DOHH2 (cell line): ENCODE data around the gene NPAS3.

Source experiments
- H3F3A ChIP-seq: fragments of 200-600 bp; sonication (generic), shearing (Covaris generic); 2 replicates; pipeline ENCODE4 v1.6.0; 2016; ENCODE audit warnings: antibody characterized with exemption, mild to moderate bottlenecking; ENCODE audit not compliant: control insufficient read depth, insufficient read depth
- H3K27ac ChIP-seq: fragments of 200-600 bp; sonication (generic); 2 replicates; pipeline ENCODE4 v1.5.1; 2014; ENCODE audit warnings: low read depth, mild to moderate bottlenecking, low read length, moderate library complexity
- H3K27me3 ChIP-seq: fragments of 200-600 bp; sonication (generic); 2 replicates; pipeline ENCODE4 v1.6.1; 2014; ENCODE audit warnings: mild to moderate bottlenecking, low read length, mixed read lengths; ENCODE audit not compliant: control insufficient read depth
- H3K36me3 ChIP-seq: fragments of 200-600 bp; sonication (generic); 2 replicates; pipeline ENCODE4 v1.6.1; 2014; ENCODE audit warnings: mild to moderate bottlenecking, low read length, moderate library complexity, mixed read lengths; ENCODE audit not compliant: control insufficient read depth
- H3K4me1 ChIP-seq: fragments of 200-600 bp; sonication (generic); 2 replicates; pipeline ENCODE4 v1.6.1; 2014; ENCODE audit warnings: mild to moderate bottlenecking, low read length, mixed read lengths; ENCODE audit not compliant: control insufficient read depth
- H3K4me2 ChIP-seq: fragments of 200-600 bp; sonication (generic); 2 replicates; pipeline ENCODE4 v1.6.0; 2014; ENCODE audit warnings: mild to moderate bottlenecking, low read length, moderate library complexity
- H3K4me3 ChIP-seq: fragments of 200-600 bp; sonication (generic); 2 replicates; pipeline ENCODE4 v1.5.1; 2014; ENCODE audit warnings: mild to moderate bottlenecking, low read length, mixed read lengths
- H3K79me2 ChIP-seq: fragments of 200-600 bp; sonication (generic); 2 replicates; pipeline ENCODE4 v1.6.1; 2014; ENCODE audit warnings: mild to moderate bottlenecking, low read length, mixed read lengths; ENCODE audit not compliant: control insufficient read depth
- H3K9me2 ChIP-seq: fragments of 200-600 bp; sonication (generic); replicated peaks from 2 replicates; pipeline ENCODE4 v1.6.1; 2014; ENCODE audit warnings: mild to moderate bottlenecking, low read length, mixed read lengths; ENCODE audit not compliant: control insufficient read depth
- H3K9me3 ChIP-seq: fragments of 200-600 bp; sonication (generic); 2 replicates; pipeline ENCODE4 v1.6.1; 2014; ENCODE audit warnings: antibody characterized with exemption, low read length, mixed read lengths; ENCODE audit not compliant: control insufficient read depth, insufficient read depth
- H4K20me1 ChIP-seq: fragments of 200-600 bp; sonication (generic); 2 replicates; pipeline ENCODE4 v1.6.0; 2014; ENCODE audit warnings: low read depth, mild to moderate bottlenecking, antibody characterized with exemption, low read length, moderate library complexity; ENCODE audit not compliant: control insufficient read depth, insufficient read depth
- CTCF ChIP-seq: fragments of 200-600 bp; sonication (generic); IDR thresholded peaks from one replicate; pipeline ENCODE4 v1.5.1; 2014; ENCODE audit warnings: antibody characterized with exemption, mild to moderate bottlenecking, low read depth, low read length; ENCODE audit not compliant: poor library complexity, severe bottlenecking
- EZH2phosphoT487 ChIP-seq: fragments of 200-600 bp; sonication (generic); IDR thresholded peaks from 2 replicates; pipeline ENCODE4 v1.6.1; 2017; ENCODE audit warnings: borderline replicate concordance, mild to moderate bottlenecking, antibody characterized with exemption, low read length, moderate library complexity, mixed read lengths

NPAS3 gene

GRCh38 chr14:33110737-33111443, 172.2 kb downstream of the NPAS3 start:
- Histone ChIP-seq H4K20me1 (no peaks in the 10 kb centered on the region), H3F3A (no peaks in the 10 kb centered on the region), H3K27me3 (no peaks in the 10 kb centered on the region), H3K9me3 (no peaks in the 10 kb centered on the region), H3K4me2 (no peak overlapping the region), H3K4me3 (no peak overlapping the region), H3K79me2 (no peaks in the 10 kb centered on the region), H3K36me3 (no peaks in the 10 kb centered on the region), H3K27ac (no peak overlapping the region), H3K9me2 (no peaks in the 10 kb centered on the region), H3K4me1 (no peaks in the 10 kb centered on the region)
- TF ChIP-seq CTCF (no peak), EZH2phosphoT487 (no peak)

GRCh38 chr14:33114331-33114730, 175.7 kb downstream of the NPAS3 start:
- H3K4me3 ChIP-seq = no peak overlapping the region
- no peaks in the 10 kb centered on the region for H3K4me1 ChIP-seq
- no peaks in the 10 kb centered on the region for H3F3A ChIP-seq
- no peak overlapping the region for H3K27ac ChIP-seq
- no peaks in the 10 kb centered on the region for H3K9me3 ChIP-seq
- no peak overlapping the region for H3K4me2 ChIP-seq
- no peak for TF ChIP-seq EZH2phosphoT487
- TF ChIP-seq CTCF = no peak
- H4K20me1 ChIP-seq = no peaks in the 10 kb centered on the region
- H3K36me3 ChIP-seq = no peaks in the 10 kb centered on the region
- H3K9me2 ChIP-seq = no peaks in the 10 kb centered on the region
- no peaks in the 10 kb centered on the region for H3K79me2 ChIP-seq
- H3K27me3 ChIP-seq = no peaks in the 10 kb centered on the region

GRCh38 chr14:33118668-33119067, 180.0 kb downstream of the NPAS3 start:
- no peak overlapping the region for H3K4me2 ChIP-seq
- H3K9me3 ChIP-seq = no peaks in the 10 kb centered on the region; the same call in 1 of the 2 replicates
- no peaks in the 10 kb centered on the region for H3K79me2 ChIP-seq
- H4K20me1 ChIP-seq = no peaks in the 10 kb centered on the region
- TF ChIP-seq CTCF (no peak), EZH2phosphoT487 (no peak)
- H3K27me3 ChIP-seq = no peaks in the 10 kb centered on the region
- no peak overlapping the region for H3K4me3 ChIP-seq
- H3K36me3 ChIP-seq = no peaks in the 10 kb centered on the region
- no peak overlapping the region for H3K27ac ChIP-seq
- no peaks in the 10 kb centered on the region for H3K4me1 ChIP-seq
- no peaks in the 10 kb centered on the region for H3F3A ChIP-seq
- no peaks in the 10 kb centered on the region for H3K9me2 ChIP-seq
